GM12864 (cell line): Measurements from ENCODE around the gene ANAPC15.

Source experiments
- DNase-seq: peaks from one replicate; pipeline ENCODE4 v3.0.0-alpha.2; 2011; ENCODE audit warnings: low read depth
- H3K4me3 ChIP-seq: 2 replicates; pipeline ENCODE4 v1.5.1; 2011; ENCODE audit warnings: mild to moderate bottlenecking, low read depth, low read length, control low read depth
- TF ChIP-seq, protein P1 (sequence below): IDR thresholded peaks from 2 replicates; pipeline ENCODE4 v1.5.1; 2011; ENCODE audit warnings: low read depth, mild to moderate bottlenecking, moderate library complexity, low read length, control low read depth, inconsistent platforms; ENCODE audit errors: missing control alignments

The ANAPC15 gene

DNA sequence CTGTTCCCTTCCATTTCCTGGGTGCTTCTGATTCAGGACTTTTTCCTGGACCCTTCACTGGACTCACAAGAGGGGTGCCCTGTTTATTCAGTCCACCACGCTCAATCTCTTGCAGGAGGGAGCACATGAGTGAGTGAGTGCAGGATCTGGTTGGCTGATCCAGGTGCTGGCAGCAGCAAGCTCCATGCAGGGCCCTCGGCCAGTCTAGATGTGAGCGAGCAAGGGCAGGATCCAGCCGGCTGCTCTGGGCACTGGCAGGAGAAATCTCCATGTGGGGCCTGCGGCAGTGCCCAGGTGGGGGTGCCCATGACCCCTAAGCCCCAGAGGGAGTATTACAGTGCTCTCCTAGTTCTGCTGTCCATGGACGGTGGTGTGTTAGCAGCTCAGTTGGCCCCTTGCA, 11.6 kb upstream of the ANAPC15 start:
- no peak for DNase-seq
- TF ChIP-seq, protein P1, sequence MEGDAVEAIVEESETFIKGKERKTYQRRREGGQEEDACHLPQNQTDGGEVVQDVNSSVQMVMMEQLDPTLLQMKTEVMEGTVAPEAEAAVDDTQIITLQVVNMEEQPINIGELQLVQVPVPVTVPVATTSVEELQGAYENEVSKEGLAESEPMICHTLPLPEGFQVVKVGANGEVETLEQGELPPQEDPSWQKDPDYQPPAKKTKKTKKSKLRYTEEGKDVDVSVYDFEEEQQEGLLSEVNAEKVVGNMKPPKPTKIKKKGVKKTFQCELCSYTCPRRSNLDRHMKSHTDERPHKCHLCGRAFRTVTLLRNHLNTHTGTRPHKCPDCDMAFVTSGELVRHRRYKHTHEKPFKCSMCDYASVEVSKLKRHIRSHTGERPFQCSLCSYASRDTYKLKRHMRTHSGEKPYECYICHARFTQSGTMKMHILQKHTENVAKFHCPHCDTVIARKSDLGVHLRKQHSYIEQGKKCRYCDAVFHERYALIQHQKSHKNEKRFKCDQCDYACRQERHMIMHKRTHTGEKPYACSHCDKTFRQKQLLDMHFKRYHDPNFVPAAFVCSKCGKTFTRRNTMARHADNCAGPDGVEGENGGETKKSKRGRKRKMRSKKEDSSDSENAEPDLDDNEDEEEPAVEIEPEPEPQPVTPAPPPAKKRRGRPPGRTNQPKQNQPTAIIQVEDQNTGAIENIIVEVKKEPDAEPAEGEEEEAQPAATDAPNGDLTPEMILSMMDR: no peak

DNA sequence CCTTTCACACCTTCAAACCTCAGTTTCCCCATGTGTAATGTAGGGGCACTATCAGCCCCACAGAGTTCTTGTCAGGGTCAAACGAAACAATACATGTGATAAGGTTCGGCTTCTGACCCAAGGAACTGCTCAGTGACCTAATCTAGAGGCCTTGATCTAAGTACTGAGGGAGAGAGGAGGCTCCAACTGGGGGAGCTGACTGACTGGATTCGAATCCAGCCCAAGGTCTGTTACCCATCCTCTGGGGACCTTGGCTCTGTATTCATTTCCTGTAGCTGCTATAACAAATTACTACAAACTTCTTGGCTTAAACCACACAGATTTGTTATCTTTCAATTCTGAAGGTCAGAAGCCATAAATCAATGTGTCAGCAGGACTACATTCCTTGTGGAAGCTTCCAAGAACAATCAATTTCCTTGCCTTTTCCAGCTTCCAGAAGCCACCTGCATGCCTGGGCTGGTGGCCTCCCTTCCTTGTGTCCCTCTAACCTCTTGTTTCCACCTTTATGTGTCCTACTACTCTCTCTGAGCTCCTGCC, 10.7 kb upstream of the ANAPC15 start:
- DNase-seq: no peak
- TF ChIP-seq, protein P1: no peak
- no peak overlapping the region for H3K4me3 ChIP-seq

More for the DNA sequence above, 11.6 kb upstream of the ANAPC15 start:
- H3K4me3 ChIP-seq: no peak overlapping the region

DNA sequence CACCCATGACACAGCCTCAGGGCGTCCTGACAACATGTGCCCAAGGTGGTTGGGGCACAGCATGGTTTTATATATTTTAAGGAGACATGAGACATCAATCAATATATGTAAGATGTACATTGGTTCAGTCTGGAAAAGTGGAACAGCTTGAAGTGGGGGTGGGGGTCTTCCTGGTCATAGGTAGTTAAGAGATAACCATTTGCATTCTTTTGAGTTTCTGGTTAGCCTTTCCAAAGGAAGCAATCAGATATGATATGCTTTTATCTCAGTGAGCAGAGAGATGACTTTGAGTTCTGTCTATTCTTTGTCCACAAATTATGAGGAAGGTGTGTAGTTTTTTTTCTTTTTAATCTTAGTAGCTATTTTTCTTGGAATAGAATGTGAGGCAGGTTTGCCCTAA, 10.1 kb upstream of the ANAPC15 start:
- DNase-seq: no peak
- TF ChIP-seq, protein P1: no peak
- H3K4me3 ChIP-seq: no peak overlapping the region

DNA sequence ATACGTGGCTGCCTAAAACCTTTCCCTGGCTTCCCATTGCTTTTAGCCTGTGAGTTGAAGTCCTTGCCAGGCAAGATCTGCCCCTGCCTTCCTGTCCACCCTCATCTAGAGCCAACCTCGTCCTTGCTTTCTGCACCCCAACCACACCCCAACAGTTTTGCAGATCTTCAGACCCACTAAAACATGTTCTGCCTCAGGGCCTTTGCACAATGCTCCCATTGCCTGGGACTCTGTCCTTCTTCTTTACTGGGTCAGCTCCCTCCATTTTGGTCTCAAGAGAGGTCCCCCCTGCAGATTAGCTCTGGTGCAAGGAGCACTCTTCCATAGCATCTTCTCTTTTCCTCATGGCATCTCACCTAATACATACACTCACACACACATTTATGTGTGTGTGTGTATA, 8.4 kb upstream of the ANAPC15 start:
- no peak for DNase-seq
- no peak overlapping the region for H3K4me3 ChIP-seq
- TF ChIP-seq, protein P1: no peak

DNA sequence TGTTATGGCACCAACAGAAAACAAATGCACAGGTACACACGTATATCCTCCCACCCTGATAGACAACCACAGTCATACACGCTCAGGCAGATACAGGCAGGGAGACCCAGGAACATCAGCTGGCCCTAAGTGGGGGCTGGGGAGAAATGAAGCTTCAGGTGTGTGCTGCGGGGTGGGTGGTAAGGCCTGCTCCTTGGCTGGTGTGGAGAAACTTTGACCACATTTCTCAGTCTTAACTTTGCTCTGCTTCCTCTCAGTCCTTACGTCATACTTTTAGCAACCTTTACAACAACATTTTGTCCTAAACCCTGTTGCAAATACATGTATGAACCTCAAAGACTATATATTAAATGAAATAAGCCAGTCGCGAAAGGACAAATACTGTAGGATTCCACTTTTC, 6.7 kb upstream of the ANAPC15 start:
- TF ChIP-seq, protein P1: no peak
- H3K4me3 ChIP-seq: no peak overlapping the region
- DNase-seq: no peak

DNA sequence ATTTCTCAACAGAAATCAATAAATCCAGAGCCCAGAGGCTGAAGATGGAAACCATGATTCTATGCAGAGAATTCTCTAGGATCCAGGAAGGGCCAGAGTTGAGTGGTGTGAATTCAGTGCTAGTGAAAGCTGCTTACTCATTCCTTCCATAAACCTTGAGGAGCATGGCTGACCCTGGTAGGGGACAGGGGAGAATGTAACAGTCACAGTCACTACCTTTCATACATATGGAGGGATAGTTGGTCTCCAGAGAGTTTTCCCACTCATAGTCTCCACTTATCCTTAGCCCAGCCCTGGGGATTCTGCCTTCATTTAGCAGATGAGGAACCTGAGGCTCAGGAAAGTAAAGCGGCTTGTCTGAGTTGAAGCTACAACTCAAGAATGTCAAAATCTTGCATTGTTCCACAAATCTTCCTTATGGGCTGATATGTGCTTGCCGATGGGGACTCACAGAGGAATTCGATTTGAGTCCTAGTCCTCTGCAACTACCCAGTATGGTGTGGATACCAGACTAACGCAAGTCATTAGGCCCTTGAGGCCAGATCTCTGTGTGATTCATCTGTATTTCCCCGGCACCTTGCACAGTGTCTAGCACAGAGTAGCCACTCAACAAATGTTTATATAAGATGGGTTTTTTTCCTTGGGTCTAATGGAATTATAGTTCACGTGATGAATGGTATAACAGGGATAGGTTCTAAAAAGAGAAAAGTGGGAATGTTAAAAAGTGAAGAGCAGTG, 3.7 kb upstream of the ANAPC15 start:
- DNase-seq: no peak
- no peak overlapping the region for H3K4me3 ChIP-seq
- TF ChIP-seq, protein P1: no peak

DNA sequence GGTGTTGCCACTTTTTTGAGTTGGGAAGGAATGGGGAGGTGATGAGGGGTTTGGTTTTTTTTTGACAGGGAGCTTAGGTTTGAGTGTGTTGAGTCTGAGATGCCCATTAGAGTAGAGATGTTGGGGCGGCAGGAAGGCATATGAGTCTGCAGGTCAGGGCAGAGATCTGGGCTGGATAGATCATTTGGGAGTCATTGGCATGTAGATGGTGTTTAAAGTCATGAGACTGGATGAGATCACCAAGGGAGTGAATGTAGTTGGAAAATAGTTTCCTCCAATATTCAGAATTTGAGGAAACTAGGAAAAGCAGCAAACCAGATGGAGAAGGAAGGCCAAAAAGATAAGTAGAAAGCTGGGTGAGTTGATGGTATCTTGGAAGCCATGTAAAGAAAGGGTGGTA, 2.1 kb upstream of the ANAPC15 start:
- no peak for DNase-seq
- TF ChIP-seq, protein P1: no peak

More for the DNA sequence above, 2.1 kb upstream of the ANAPC15 start:
- no peak overlapping the region for H3K4me3 ChIP-seq
